Neutrophil (primary cell): ENCODE data around the gene SPG7.

Experiments used
- H3K27ac ChIP-seq: fragments of 200-600 bp; sonication (generic); 2 replicates; pipeline ENCODE4 v1.5.1; 2016; ENCODE audit warnings: mild to moderate bottlenecking, moderate library complexity
- H3K27me3 ChIP-seq: fragments of 200-600 bp; sonication (generic); 2 replicates; pipeline ENCODE4 v1.6.0; 2016; ENCODE audit warnings: mild to moderate bottlenecking
- H3K36me3 ChIP-seq: fragments of 200-600 bp; sonication (generic); 2 replicates; pipeline ENCODE4 v1.5.1; 2017
- H3K4me1 ChIP-seq, 2 experiments: fragments of 200-600 bp in 1 of 2; sonication (generic) in 1 of 2; 1 replicate in 1 of 2; 2 replicates in 1 of 2; pipeline versions ENCODE4 v1.5.1 to v1.6.1; 2013 to 2016; ENCODE audit warnings: low read depth in 1 of 2, low read length in 1 of 2, mild to moderate bottlenecking in 1 of 2, moderate library complexity in 1 of 2; ENCODE audit not compliant: control insufficient read depth in 1 of 2, insufficient read depth in 1 of 2
- H3K4me3 ChIP-seq, 2 experiments: fragments of 200-600 bp in 1 of 2; sonication (generic) in 1 of 2; 1 replicate in 1 of 2; 2 replicates in 1 of 2; pipeline ENCODE4 v1.5.1; 2013 to 2016; ENCODE audit warnings: low read depth in 1 of 2, low read length in 1 of 2, mild to moderate bottlenecking in 1 of 2, moderate library complexity in 1 of 2
- H3K9me3 ChIP-seq: fragments of 200-600 bp; sonication (generic); 2 replicates; pipeline ENCODE4 v1.5.1; 2016
- TF ChIP-seq, protein P1 (sequence below): fragments of 200-600 bp; sonication (generic); IDR thresholded peaks from 2 replicates; pipeline ENCODE4 v1.5.1; 2016; ENCODE audit warnings: antibody characterized with exemption

Gene SPG7

DNA sequence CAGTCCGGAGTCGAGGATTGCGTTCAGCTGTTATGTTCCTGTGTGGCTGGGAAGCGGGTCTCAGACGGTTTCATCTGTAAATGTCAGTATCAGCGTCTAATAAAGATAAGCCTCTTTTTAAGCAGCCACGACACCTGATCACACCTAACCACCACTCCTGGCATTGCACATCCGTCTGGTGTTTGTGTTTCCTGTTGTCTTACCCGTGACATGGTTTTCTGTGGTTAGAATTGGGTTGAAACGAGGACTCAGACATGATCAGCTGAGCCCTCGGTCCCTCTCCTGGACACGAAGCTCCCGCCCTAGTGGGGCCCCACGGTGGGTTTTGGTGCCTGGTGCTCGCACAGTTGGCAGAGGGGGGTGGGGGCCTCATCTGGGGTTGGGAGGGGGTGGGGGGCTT, 85.6 kb downstream of the SPG7 start:
- no peaks in the 10 kb centered on the region for H3K4me1 ChIP-seq
- H3K9me3 ChIP-seq = no peaks in the 10 kb centered on the region
- H3K4me3 ChIP-seq = no peak overlapping the region
- no peak overlapping the region for H3K27ac ChIP-seq
- TF ChIP-seq, protein P1, sequence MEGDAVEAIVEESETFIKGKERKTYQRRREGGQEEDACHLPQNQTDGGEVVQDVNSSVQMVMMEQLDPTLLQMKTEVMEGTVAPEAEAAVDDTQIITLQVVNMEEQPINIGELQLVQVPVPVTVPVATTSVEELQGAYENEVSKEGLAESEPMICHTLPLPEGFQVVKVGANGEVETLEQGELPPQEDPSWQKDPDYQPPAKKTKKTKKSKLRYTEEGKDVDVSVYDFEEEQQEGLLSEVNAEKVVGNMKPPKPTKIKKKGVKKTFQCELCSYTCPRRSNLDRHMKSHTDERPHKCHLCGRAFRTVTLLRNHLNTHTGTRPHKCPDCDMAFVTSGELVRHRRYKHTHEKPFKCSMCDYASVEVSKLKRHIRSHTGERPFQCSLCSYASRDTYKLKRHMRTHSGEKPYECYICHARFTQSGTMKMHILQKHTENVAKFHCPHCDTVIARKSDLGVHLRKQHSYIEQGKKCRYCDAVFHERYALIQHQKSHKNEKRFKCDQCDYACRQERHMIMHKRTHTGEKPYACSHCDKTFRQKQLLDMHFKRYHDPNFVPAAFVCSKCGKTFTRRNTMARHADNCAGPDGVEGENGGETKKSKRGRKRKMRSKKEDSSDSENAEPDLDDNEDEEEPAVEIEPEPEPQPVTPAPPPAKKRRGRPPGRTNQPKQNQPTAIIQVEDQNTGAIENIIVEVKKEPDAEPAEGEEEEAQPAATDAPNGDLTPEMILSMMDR = no peak
- H3K36me3 ChIP-seq = no peaks in the 10 kb centered on the region
- no peaks in the 10 kb centered on the region for H3K27me3 ChIP-seq

DNA sequence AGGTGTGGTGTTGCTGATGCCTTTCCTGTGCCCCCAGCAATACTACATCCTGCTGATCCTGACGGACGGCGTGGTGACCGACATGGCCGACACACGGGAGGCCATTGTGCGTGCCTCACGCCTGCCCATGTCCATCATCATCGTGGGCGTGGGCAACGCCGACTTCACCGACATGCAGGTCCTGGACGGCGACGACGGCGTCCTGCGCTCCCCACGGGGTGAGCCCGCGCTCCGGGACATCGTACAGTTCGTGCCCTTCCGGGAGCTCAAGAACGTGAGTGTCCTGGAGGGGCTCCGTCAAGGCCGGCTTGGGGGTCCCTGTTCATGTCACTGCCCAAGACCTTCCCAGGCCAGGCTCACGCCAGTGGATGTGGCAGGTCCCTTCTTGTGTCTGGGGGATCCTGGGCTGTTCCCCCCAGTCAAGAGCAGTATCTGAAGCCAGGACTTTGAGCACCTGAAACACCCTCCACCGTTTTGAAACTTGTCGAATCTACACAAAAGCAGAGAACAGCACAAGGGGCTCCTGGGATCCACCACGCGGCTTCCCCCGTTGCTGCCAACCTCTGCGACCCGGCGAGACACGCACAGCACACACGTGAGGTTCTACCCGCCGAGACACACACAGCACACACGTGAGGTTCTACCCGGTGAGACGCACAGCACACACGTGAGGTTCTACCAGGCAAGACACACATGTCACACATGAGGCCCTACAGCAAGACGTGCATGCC, 87.3 kb downstream of the SPG7 start:
- no peaks in the 10 kb centered on the region for H3K4me1 ChIP-seq
- no peak overlapping the region for H3K4me3 ChIP-seq
- TF ChIP-seq, protein P1 = no peak
- no peaks in the 10 kb centered on the region for H3K9me3 ChIP-seq
- H3K36me3 ChIP-seq = no peaks in the 10 kb centered on the region
- no peak overlapping the region for H3K27ac ChIP-seq
- no peaks in the 10 kb centered on the region for H3K27me3 ChIP-seq

DNA sequence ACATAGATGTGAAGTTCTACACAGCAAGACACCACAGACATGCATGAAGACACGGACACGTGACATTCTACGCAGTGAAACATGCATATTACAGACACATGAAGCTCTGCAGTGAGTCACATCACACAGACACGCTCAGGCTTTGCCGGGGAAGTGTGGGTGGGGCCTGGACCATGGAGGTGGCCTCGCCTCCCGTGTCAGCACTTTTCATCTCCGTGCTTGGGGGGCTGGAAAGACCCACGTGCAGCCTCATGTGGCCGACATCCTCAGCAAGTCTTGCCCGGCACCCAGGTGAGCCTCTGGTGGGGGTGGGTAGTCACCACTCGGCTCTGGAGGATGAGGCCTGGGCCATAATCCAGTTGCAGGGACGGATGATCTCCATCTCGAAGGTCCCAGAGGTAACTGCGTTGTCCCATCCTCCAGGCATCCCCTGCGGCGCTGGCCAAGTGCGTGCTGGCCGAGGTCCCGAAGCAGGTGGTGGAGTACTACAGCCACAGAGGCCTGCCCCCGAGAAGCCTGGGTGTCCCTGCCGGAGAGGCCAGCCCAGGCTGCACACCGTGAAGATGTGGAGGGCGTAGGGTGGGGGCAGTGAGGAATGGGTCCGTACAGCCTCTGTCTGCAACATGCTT, 88.0 kb downstream of the SPG7 start:
- H3K36me3 ChIP-seq = no peaks in the 10 kb centered on the region
- no peaks in the 10 kb centered on the region for H3K4me1 ChIP-seq
- H3K9me3 ChIP-seq = no peaks in the 10 kb centered on the region
- no peak overlapping the region for H3K27ac ChIP-seq
- TF ChIP-seq, protein P1 = no peak
- H3K4me3 ChIP-seq = no peak overlapping the region
- no peaks in the 10 kb centered on the region for H3K27me3 ChIP-seq

DNA sequence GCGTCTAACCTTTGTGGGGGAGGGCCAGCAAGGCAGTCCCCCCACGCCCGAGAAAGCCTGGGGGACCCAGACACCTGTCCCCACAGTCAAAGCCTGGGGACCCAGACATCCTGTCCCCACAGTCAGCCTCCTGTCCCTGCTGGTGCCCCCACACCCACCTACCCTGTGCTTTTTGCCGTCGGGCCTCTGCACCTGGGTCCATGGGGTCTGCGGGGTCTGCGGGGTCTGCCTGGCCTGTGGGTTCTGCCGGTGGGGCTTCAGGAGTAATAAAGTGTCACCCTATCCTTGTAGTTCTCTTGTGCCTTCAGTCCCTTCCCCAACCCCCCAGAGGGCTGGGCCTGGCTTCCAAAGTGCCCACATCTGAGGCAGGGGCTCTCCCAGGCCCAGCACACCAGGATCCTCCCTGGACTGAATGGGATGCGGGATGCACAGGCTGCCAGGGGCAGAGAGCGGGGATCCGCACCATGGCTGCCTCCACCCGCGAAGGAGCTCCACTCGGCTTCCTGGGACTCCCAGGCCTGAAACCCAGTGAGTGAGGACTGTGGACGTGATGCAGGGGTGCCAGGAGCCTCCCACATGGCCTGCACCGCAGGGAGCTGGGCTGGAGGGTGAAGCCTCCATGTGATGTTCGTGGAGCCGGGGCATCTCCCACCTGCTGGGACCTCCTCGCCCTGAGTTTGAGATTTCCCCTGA, 88.9 kb downstream of the SPG7 start:
- Histone ChIP-seq H3K9me3 (no peaks in the 10 kb centered on the region), H3K4me3 (no peak overlapping the region), H3K4me1 (no peaks in the 10 kb centered on the region), H3K27ac (no peak overlapping the region), H3K36me3 (no peaks in the 10 kb centered on the region), H3K27me3 (peaks cover 6% of the 10 kb centered on the region)
- TF ChIP-seq, protein P1 = no peak

DNA sequence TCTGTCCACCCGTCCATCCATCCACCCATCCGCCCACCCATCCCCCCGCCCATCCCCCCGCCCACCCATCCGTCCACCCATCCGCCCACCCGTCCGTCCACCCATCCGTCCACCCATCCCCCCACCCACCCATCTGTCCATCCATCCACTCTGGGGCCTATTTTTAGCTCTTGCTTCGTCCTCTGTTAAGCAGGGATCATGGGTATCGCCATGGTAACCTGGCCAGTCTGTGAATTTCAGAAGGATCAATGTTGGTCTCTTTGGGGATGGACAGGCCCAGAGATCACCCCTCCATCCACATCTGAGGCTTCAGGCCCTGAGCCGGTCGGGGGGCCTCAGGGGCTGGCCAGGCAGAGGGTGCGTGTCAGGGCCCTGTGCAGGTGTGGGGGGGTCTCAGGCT, 90.0 kb downstream of the SPG7 start:
- no peaks in the 10 kb centered on the region for H3K4me1 ChIP-seq
- H3K9me3 ChIP-seq = no peaks in the 10 kb centered on the region
- H3K27me3 ChIP-seq = peaks cover 17% of the 10 kb centered on the region
- no peak overlapping the region for H3K4me3 ChIP-seq
- TF ChIP-seq, protein P1 = no peak
- H3K27ac ChIP-seq = no peak overlapping the region
- no peaks in the 10 kb centered on the region for H3K36me3 ChIP-seq
